ENCODE measurements around the gene TMEM94.

GRCh38 chr17:75536366-75536765, 79.9 kb downstream of the TMEM94 start:
- no peak for TF ChIP-seq CTCF (conservative IDR thresholded peaks at IDR 0.05; ENCODE audit: low read depth, low read length)
- no peak for TF ChIP-seq CEBPB (IDR thresholded peaks at IDR 0.05; ENCODE audit: low read depth, low read length)
- TF ChIP-seq CHD1 (IDR thresholded peaks at IDR 0.05; ENCODE audit: low read depth, low read length) = no peak
- no peak for TF ChIP-seq POLR2A (IDR thresholded peaks at IDR 0.05; ENCODE audit: low read depth, low read length)
- no peak for TF ChIP-seq ELK1 (IDR thresholded peaks at IDR 0.05; ENCODE audit: borderline replicate concordance, low read depth, low read length)
- TF ChIP-seq RFX5 (IDR thresholded peaks at IDR 0.05; ENCODE audit: low read depth, low read length) = no peak

All from IMR-90 (cell line).